GM18870 (cell line): ENCODE results near the gene HPSE2.

Experiments used
- ATAC-seq: cut with Tn5 transposase; IDR thresholded peaks from one replicate; pipeline ENCODE4 v1.9.1; 2021; ENCODE audit warnings: moderate library complexity; ENCODE audit not compliant: unreplicated experiment

The HPSE2 gene

GRCh38 chr10:98419469-98420261 is 816.0 kb downstream of the HPSE2 start:
- no peak for ATAC-seq

- no peak for ATAC-seq
These were observed 816.8 kb downstream of the HPSE2 start for GRCh38 chr10:98418665-98419468.

- no peak for ATAC-seq
These were observed 817.5 kb downstream of the HPSE2 start for GRCh38 chr10:98417973-98418664.

- ATAC-seq = no peak
These were observed 818.1 kb downstream of the HPSE2 start for GRCh38 chr10:98417481-98417959.

- ATAC-seq = no peak
These were observed 818.9 kb downstream of the HPSE2 start for GRCh38 chr10:98416606-98417388.

GRCh38 chr10:98415731-98416119 is 819.9 kb downstream of the HPSE2 start:
- no peak for ATAC-seq

GRCh38 chr10:98414932-98415730 is 820.5 kb downstream of the HPSE2 start, which contains the start of gene PYROXD2:
PYROXD2 (minus strand) TSS chr10:98415182; CDS start chr10:98415135, 47 bp downstream.
- ATAC-seq = no peak

GRCh38 chr10:98414578-98414931 is 821.1 kb downstream of the HPSE2 start:
- ATAC-seq = no peak

GRCh38 chr10:98411768-98412167 is 823.9 kb downstream of the HPSE2 start:
- ATAC-seq = no peak

GRCh38 chr10:98411166-98411565 is 824.5 kb downstream of the HPSE2 start:
- ATAC-seq = no peak

GRCh38 chr10:98410759-98411158 is 824.9 kb downstream of the HPSE2 start:
- ATAC-seq = no peak

- ATAC-seq = no peak
These were observed 825.4 kb downstream of the HPSE2 start for GRCh38 chr10:98410135-98410743.

GRCh38 chr10:98408799-98409198 is 826.9 kb downstream of the HPSE2 start:
- no peak for ATAC-seq

GRCh38 chr10:98407744-98408241 is 827.9 kb downstream of the HPSE2 start:
- no peak for ATAC-seq
